NCI-H128 (cell line): ENCODE data around the gene GPR160.
"Not testable (repeated sequence)": the region's sequence is repeated elsewhere in the genome, so short reads cannot be mapped to it uniquely, and the experiment has no call there.

ENCODE experiments used
- DNase-seq: peaks from one replicate; lab custom pipeline; 2025; ENCODE audit not compliant: unreplicated experiment; lab: John Stamatoyannopoulos, UW

Gene GPR160

DNA sequence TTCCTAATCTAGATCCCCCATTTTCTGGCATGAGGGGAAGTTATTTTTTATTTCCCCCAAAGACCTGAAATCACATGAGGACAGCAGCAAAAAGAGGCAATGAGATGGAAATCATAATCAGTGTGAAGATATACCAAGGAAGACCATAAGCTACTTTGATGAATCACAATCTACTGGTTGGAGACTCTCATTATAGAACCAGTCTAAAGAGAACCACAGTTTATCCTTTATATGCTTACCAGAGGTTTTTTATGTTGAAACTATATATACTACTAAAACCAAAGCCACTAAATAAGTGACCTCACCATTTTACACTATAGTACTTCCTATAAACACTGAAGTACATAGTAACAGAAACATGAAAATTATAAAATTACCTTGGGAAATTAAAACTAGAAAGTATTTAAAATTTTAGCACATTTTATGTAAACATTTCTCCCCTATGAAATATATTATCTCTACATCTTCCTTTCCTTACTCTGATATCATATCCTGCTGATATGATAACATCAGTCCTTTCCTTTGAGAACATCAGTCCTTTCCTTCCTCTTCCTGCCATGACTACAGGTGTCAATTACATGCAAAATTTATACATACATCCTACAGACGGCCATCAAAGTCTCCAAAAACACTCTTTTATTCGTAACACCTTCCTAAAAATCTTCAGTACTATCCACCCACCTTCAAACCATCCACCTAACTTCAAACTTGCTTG is 71.9 kb downstream of the GPR160 start:
- DNase-seq, result no peak

- no peak for DNase-seq
Observed at GRCh38 chr3:170111147-170111771, 73.5 kb downstream of the GPR160 start.

DNA sequence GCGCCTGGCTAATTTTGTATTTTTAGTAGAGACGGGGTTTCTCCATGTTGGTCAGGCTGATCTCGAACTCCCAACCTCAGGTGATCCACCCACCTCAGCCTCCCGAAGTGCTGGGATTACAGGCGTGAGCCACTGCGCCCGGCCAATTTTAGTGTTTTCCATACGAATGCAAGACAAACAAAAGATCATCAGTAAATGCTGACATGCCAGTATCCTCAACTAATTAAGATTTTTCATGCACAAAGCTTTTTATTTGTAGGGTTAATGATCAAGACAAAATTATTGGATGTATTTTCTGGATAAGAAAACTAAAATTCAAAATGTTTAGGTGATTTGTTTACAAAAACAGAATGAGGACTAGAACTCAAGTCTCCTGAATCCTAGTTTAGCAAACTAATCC is 76.4 kb downstream of the GPR160 start:
- DNase-seq, result not testable (repeated sequence)

GRCh38 chr3:170117134-170117533 is 79.3 kb downstream of the GPR160 start:
- DNase-seq, result no peak

- DNase-seq, result no peak
Observed at GRCh38 chr3:170128259-170128976, 90.6 kb downstream of the GPR160 start.

GRCh38 chr3:170128977-170129431 is 91.2 kb downstream of the GPR160 start:
- no peak for DNase-seq

DNA sequence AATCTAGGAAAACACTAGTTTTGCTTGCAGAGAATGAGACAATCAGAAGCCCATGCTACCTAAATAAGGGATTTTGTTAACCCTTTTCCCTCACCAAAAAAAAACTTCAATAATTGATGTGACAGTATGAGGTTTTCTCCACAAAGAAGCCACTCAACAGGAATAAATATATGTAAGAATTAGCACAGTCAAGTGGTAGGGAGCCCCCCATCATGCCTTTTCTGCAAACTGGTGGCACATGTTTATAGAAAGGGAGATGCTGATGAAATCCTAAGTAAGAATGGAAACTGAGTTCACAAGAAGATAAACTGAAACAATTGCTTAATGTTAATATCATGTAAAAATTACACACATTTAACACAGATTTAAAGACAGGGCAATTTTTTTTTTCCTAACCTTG is 92.7 kb downstream of the GPR160 start:
- DNase-seq, result no peak

DNA sequence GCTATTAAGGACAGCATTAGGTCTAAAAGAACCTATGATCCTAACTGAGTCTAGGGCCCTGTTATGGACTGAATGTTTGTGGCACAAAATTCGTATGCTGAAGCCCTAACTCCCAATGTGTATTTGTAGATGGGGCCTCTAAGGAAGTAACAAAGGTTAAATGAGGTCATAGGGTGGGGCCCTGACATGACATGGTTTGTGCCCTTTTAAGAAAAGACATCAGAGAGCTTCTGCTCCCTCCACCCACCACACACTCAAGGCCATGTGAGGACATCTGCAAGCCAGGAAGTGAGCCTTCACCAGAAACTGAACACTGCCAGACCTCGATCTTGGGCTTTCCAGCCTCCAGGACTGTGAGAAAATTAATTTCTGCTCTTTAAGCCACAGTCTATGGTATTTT is 94.5 kb downstream of the GPR160 start:
- DNase-seq, result no peak
